ENCODE data around the gene CXCL5. TPM values are rescaled to one million over a fixed set of nuclear protein-coding genes. Genes with fewer than 3 reads are reported as not detected.

The CXCL5 gene
- total and polyA plus RNA-seq, 9 donors, result 0.04 to 0.32 (median 0.12) TPM

DNA sequence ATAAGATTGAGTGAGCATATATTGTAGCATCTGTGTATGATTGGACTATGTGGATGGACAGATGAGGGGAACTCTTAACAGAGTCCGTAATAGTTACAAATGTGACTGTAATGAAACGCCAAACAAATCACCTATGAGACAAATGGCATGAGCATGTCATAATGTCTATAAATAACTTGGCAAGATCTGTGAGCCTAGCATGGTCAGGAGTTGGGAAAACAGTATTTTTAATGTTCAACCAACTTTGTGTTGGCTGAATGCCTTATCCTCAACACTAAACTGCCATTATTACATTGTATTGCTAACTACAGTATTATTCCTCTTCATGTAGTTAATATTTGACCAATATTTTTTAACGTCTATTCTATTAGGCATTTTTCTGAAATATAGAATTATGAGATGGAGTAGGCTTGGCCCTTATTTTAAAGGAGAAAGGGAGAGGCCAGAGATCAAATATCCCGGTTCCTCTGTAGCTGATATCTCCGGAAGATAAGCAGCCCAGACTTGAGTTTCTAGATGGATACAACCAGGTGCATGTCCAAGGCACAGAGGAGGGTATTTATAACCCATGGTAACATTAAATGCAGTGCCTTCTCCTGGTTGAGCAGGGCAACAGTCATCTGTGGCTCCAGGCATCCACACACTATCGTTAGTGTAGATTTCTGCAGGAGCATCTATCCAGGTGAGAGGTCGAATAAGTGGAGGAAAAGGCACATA, 49.3 kb downstream of the CXCL5 start:
- H3K4me3 ChIP-seq (ENCODE audit: low read length), result no peak overlapping the region
- no peaks in the 10 kb centered on the region for H3K9me3 ChIP-seq (replicated peaks; ENCODE audit: control insufficient read depth, low read depth, low read length)
- 96% methylated on average over 4 of the region's 7 CpGs for WGBS (ENCODE audit: insufficient coverage)
- H3K36me3 ChIP-seq (ENCODE audit: control insufficient read depth, insufficient read depth, low read length), result no peaks in the 10 kb centered on the region
- DNase-seq, result no peak
- no peak overlapping the region for H3K27ac ChIP-seq (ENCODE audit: low read length)
- H3K4me1 ChIP-seq (ENCODE audit: control insufficient read depth, insufficient read depth, low read length), result peaks cover 4% of the 10 kb centered on the region
- peaks cover 9% of the 10 kb centered on the region for H3K27me3 ChIP-seq (ENCODE audit: control insufficient read depth, insufficient read depth, low read length)

DNA sequence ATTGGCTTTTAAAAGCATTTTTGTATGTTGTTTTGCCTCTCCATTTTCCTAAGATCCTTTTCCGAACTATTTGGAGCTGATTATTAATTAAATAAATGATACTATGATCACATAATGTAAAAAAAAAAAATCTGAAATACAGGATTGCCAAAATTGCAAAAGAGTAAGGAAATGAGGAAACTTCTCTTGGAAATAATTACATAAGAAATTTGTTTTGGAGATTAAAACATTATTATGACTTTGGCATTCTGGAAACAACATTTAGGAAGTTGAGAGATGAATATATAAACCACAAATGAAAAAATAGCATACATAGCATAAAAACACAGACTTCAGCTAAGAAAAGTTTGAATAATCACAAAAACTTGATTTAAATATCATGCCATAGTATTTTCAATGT, 50.2 kb downstream of the CXCL5 start:
- peaks cover 18% of the 10 kb centered on the region for H3K27me3 ChIP-seq (ENCODE audit: control insufficient read depth, insufficient read depth, low read length)
- no peak overlapping the region for H3K4me3 ChIP-seq (ENCODE audit: low read length)
- H3K9me3 ChIP-seq (replicated peaks; ENCODE audit: control insufficient read depth, low read depth, low read length), result no peaks in the 10 kb centered on the region
- no peak overlapping the region for H3K27ac ChIP-seq (ENCODE audit: low read length)
- no peak for DNase-seq
- no CpG with 5 or more reads among the region's 1 CpG for WGBS (ENCODE audit: insufficient coverage)
- no peaks in the 10 kb centered on the region for H3K36me3 ChIP-seq (ENCODE audit: control insufficient read depth, insufficient read depth, low read length)
- peaks cover 8% of the 10 kb centered on the region for H3K4me1 ChIP-seq (ENCODE audit: control insufficient read depth, insufficient read depth, low read length)

DNA sequence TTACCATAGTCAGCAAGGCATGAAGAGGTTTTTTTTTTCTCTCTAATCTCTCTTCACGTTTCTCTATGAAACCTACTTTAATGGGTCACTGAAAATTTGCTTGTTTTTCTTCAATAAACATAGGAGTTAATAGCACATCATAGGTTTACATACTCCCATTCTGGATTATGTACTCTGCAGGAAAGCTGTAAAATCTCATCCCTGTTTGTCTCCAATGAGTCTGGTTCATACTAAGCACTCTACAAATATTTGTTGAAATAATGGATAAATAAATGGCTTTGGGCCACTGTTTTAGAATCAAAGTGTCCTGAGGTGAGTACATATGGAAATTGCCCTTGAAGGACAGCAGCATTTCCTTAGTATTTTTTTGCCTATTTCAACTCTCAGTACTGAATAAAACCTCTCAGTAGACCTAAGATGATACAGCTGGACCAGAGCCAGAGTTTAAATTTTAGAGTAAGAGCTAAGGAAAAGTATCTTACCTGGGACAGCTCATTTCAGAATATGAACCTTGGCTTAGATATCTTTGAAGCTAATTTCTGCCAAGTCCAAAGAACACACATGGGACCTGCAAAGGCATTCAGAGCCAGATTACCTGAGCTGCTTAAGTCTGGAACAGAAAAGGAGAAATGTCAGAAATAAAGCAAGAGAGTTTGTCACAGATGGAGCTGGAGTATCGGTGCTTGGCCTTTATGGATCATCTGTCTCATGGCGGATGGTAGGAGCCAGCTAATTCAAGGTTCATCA, 51.1 kb downstream of the CXCL5 start:
- no peaks in the 10 kb centered on the region for H3K36me3 ChIP-seq (ENCODE audit: control insufficient read depth, insufficient read depth, low read length)
- H3K27ac ChIP-seq (ENCODE audit: low read length), result no peak overlapping the region
- H3K4me1 ChIP-seq (ENCODE audit: control insufficient read depth, insufficient read depth, low read length), result peaks cover 8% of the 10 kb centered on the region
- peaks cover 18% of the 10 kb centered on the region for H3K27me3 ChIP-seq (ENCODE audit: control insufficient read depth, insufficient read depth, low read length)
- no peak for DNase-seq
- no peaks in the 10 kb centered on the region for H3K9me3 ChIP-seq (replicated peaks; ENCODE audit: control insufficient read depth, low read depth, low read length)
- no CpG with 5 or more reads among the region's 3 CpGs for WGBS (ENCODE audit: insufficient coverage)
- H3K4me3 ChIP-seq (ENCODE audit: low read length), result no peak overlapping the region

DNA sequence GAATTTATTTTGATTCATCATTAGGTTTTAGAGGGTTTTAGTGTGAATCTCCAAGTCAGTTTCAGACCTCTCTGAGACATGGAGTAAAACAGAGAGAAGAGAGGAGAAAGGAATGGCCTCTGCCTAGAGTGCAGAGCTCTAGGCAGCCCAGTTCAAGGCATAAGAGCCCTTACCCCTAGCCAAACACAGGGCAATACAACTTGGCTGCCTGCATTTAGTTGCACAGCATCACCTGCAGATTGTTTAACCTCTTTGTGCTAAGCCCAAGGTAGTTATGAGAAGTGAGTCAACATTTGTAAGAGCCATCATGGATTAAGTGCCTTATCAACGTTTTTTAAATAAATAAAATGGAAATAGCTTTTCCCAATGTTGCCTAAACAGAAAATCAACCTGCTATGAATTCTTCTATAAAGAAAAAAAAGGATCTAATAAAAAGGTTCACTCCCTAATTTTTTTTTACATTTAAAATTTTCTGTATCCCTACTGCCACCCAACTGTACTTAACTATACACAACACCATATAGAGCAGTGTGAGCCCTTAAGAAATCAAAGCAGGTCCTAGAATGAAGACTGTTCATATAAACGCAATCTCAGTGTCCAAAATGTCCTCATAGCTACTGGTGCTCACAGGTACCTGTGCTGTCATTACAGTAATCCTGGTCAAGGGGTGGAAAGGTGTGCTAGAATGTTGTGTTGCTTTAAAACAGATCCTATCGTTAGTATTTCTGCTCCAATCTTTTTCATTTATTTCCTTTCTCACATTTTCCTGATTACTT, 52.6 kb downstream of the CXCL5 start:
- Histone ChIP-seq H3K27ac (ENCODE audit: low read length) (no peak overlapping the region), H3K9me3 (replicated peaks; ENCODE audit: control insufficient read depth, low read depth, low read length) (no peaks in the 10 kb centered on the region), H3K4me1 (ENCODE audit: control insufficient read depth, insufficient read depth, low read length) (peaks cover 8% of the 10 kb centered on the region), H3K4me3 (ENCODE audit: low read length) (no peak overlapping the region), H3K27me3 (ENCODE audit: control insufficient read depth, insufficient read depth, low read length) (peaks cover 18% of the 10 kb centered on the region), H3K36me3 (ENCODE audit: control insufficient read depth, insufficient read depth, low read length) (no peaks in the 10 kb centered on the region)
- WGBS (ENCODE audit: insufficient coverage), result 80% methylated on average over 2 of the region's 3 CpGs
- DNase-seq, result no peak

Other genes with a start within 250 kb of the CXCL5 start
- gene CXCL6, start 162.0 kb downstream of the CXCL5 start, total RNA-seq, result not detected
- under 1 TPM in 5 of 8 donors, not detected in 3; 0.09 to 0.26 (median 0.20) TPM for gene CXCL6, start 162.0 kb downstream of the CXCL5 start, polyA plus RNA-seq (ENCODE audit: insufficient read depth in 1 of 8, insufficient read length in 8 of 8, low replicate concordance in 1 of 8)
- 0.27 TPM for gene PF4V1, start 145.4 kb downstream of the CXCL5 start, total RNA-seq
- gene PF4V1, start 145.4 kb downstream of the CXCL5 start, polyA plus RNA-seq (ENCODE audit: insufficient read depth in 1 of 8, insufficient read length in 8 of 8, low replicate concordance in 1 of 8), result under 1 TPM in 2 of 8 donors, not detected in 6; 0.31 to 0.40 TPM
- 0.13 TPM for gene CXCL1, start 129.3 kb downstream of the CXCL5 start, total RNA-seq
- 1 to 10 TPM in 1 of 8 donors, under 1 TPM in 6, not detected in 1; 0.13 to 1.2 (median 0.41) TPM for gene CXCL1, start 129.3 kb downstream of the CXCL5 start, polyA plus RNA-seq (ENCODE audit: insufficient read depth in 1 of 8, insufficient read length in 8 of 8, low replicate concordance in 1 of 8)
- 0.62 TPM for gene PF4, start 16.6 kb downstream of the CXCL5 start, total RNA-seq
- 1 to 10 TPM; 1.1 to 3.3 (median 1.6) TPM for gene PF4, start 16.6 kb downstream of the CXCL5 start, polyA plus RNA-seq (ENCODE audit: insufficient read depth in 1 of 8, insufficient read length in 8 of 8, low replicate concordance in 1 of 8)
- gene PPBP, start 10.5 kb downstream of the CXCL5 start, total RNA-seq, result 4.5 TPM
- 1 to 10 TPM; 1.5 to 8.2 (median 4.2) TPM for gene PPBP, start 10.5 kb downstream of the CXCL5 start, polyA plus RNA-seq (ENCODE audit: insufficient read depth in 1 of 8, insufficient read length in 8 of 8, low replicate concordance in 1 of 8)
- gene CXCL3, start 40.0 kb upstream of the CXCL5 start, total RNA-seq, result 0.18 TPM
- gene CXCL3, start 40.0 kb upstream of the CXCL5 start, polyA plus RNA-seq (ENCODE audit: insufficient read depth in 1 of 8, insufficient read length in 8 of 8, low replicate concordance in 1 of 8), result under 1 TPM in 6 of 8 donors, not detected in 2; 0.17 to 0.84 (median 0.27) TPM
- gene CXCL2, start 100.5 kb upstream of the CXCL5 start, total RNA-seq, result 0.66 TPM
- 1 to 10 TPM in 6 of 8 donors, under 1 TPM in 2; 0.44 to 2.1 (median 1.4) TPM for gene CXCL2, start 100.5 kb upstream of the CXCL5 start, polyA plus RNA-seq (ENCODE audit: insufficient read depth in 1 of 8, insufficient read length in 8 of 8, low replicate concordance in 1 of 8)
- gene MTHFD2L, start 159.4 kb upstream of the CXCL5 start, total RNA-seq, result 17.7 TPM
- 10 to 100 TPM; 11.7 to 16.8 (median 13.7) TPM for gene MTHFD2L, start 159.4 kb upstream of the CXCL5 start, polyA plus RNA-seq (ENCODE audit: insufficient read depth in 1 of 8, insufficient read length in 8 of 8, low replicate concordance in 1 of 8)

All from muscle of leg (tissue), 11 donors.